ENCODE measurements around the gene PSMD9.
"Not testable (repeated sequence)": the region's sequence is repeated elsewhere in the genome, so short reads cannot be mapped to it uniquely, and the experiment has no call there.

Gene PSMD9

DNA sequence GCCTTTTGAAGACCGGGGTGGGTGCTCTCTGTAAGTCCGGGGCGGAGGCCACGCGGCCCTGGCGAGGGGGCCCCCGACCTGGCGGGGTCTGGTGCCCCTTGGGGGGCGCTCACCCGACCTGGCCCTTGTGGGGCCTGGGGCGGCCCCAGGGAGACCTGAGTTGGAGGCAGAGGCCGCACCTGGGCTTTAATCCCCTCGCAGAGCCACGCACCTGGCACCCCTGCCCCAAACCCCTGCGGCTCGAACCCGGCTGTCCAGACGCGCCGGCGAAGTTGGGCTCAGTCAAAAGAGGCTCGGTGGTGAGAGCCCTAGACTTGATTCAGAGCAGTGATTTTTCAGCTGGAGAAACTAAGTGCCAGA lies 30.1 kb downstream of the PSMD9 start:
- Mint-ChIP-seq H3K36me3 (ENCODE audit: insufficient read depth) (peaks cover 29% of the 10 kb centered on the region), H3K27ac (peak overlapping the region; percentile 86 to 95), H3K4me3 (peak overlapping the region; percentile 70 to 87)

GRCh38 chr12:121921066-121921465 lies 32.5 kb downstream of the PSMD9 start:
- Mint-ChIP-seq H3K27me3 (no peaks in the 10 kb centered on the region), H3K36me3 (ENCODE audit: insufficient read depth) (peaks cover 13% of the 10 kb centered on the region), H3K9me3 (no peaks in the 10 kb centered on the region), H3K4me1 (ENCODE audit: low read depth in 2 of 2) (peaks cover 7 to 9% of the 10 kb centered on the region in 2 donors), H3K27ac (peak overlapping the region; percentile 33), H3K4me3 (no peak overlapping the region)
- ATAC-seq (replicated peaks) (no peak), DNase-seq (no peak)

More for the DNA sequence above, 30.1 kb downstream of the PSMD9 start:
- H3K27me3 Mint-ChIP-seq = no peaks in the 10 kb centered on the region
- peak; percentile 1 for ATAC-seq (replicated peaks)
- no peaks in the 10 kb centered on the region for H3K9me3 Mint-ChIP-seq
- DNase-seq = no peak
- H3K4me1 Mint-ChIP-seq (ENCODE audit: low read depth in 2 of 2) = peaks cover 7 to 9% of the 10 kb centered on the region in 2 donors

DNA sequence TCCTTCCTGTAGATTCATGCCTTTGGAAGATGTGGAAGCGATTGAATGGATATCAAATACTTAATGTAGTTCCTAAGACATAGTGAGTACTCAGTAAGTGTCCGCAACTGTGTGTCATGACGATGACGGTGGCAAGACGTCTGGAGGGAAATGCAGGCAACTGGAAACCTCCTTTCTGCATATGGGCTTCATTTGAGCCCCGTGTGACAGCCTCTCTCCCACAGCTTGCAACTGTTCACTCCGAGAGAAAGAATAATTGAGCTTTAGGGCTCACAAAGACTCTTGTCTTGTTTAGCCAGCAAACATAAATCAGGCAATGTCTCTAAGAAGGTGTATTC lies 36.7 kb downstream of the PSMD9 start:
- Mint-ChIP-seq H3K4me3 (no peak overlapping the region), H3K36me3 (ENCODE audit: insufficient read depth) (no peaks in the 10 kb centered on the region), H3K27ac (no peak overlapping the region), H3K27me3 (peaks cover 0 to 8% of the 10 kb centered on the region in 2 donors), H3K4me1 (ENCODE audit: low read depth in 2 of 2) (no peaks in the 10 kb centered on the region), H3K9me3 (no peaks in the 10 kb centered on the region)
- DNase-seq = no peak
- ATAC-seq (replicated peaks) = no peak

- Mint-ChIP-seq H3K4me1 (ENCODE audit: low read depth in 2 of 2) (no peaks in the 10 kb centered on the region), H3K4me3 (no peak overlapping the region), H3K9me3 (no peaks in the 10 kb centered on the region), H3K36me3 (ENCODE audit: insufficient read depth) (no peaks in the 10 kb centered on the region), H3K27ac (peak overlapping the region in 1 of 2 donors; percentile 42), H3K27me3 (peaks cover 0 to 8% of the 10 kb centered on the region in 2 donors)
- no peak for ATAC-seq (replicated peaks)
- no peak for DNase-seq
These were observed 38.5 kb downstream of the PSMD9 start for GRCh38 chr12:121926874-121927706.

DNA sequence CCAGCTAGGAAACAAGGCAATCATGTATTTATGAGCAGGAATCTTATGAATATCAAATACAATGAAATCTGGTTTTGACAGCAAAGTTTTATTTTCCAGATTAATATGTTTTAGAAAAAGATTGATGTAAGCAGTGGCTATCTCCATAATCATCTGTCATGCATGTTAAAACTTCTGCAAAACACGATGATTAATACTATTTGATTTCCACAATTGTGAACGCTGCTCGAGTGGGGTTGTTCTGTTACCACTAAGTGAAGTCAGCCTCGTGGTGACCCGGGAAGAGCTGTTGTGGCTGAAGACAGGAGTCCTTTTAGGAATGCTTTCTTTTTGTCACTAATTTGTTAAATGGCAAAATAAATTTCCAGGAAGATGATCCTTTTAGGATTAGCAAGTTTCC lies 39.2 kb downstream of the PSMD9 start:
- H3K4me1 Mint-ChIP-seq (ENCODE audit: low read depth in 2 of 2) = no peaks in the 10 kb centered on the region
- no peak for ATAC-seq (replicated peaks)
- no peak for DNase-seq
- H3K36me3 Mint-ChIP-seq (ENCODE audit: insufficient read depth) = no peaks in the 10 kb centered on the region
- no peaks in the 10 kb centered on the region for H3K9me3 Mint-ChIP-seq
- peaks cover 0 to 8% of the 10 kb centered on the region in 2 donors for H3K27me3 Mint-ChIP-seq
- no peak overlapping the region for H3K4me3 Mint-ChIP-seq
- peak overlapping the region in 1 of 2 donors; percentile 42 for H3K27ac Mint-ChIP-seq

- not testable (repeated sequence) for ATAC-seq (replicated peaks); H3K27ac Mint-ChIP-seq; H3K4me3 Mint-ChIP-seq; H3K27me3 Mint-ChIP-seq; DNase-seq; H3K36me3 Mint-ChIP-seq (ENCODE audit: insufficient read depth); H3K4me1 Mint-ChIP-seq (ENCODE audit: low read depth in 2 of 2); H3K9me3 Mint-ChIP-seq
These were observed 41.0 kb downstream of the PSMD9 start for GRCh38 chr12:121929545-121929944.

GRCh38 chr12:121930862-121931261 lies 42.3 kb downstream of the PSMD9 start:
- H3K27ac Mint-ChIP-seq = no peak overlapping the region
- no peak for DNase-seq
- no peak for ATAC-seq (replicated peaks)
- no peaks in the 10 kb centered on the region for H3K36me3 Mint-ChIP-seq (ENCODE audit: insufficient read depth)
- H3K4me3 Mint-ChIP-seq = no peak overlapping the region
- H3K27me3 Mint-ChIP-seq = peaks cover 0 to 8% of the 10 kb centered on the region in 2 donors
- no peaks in the 10 kb centered on the region for H3K4me1 Mint-ChIP-seq (ENCODE audit: low read depth in 2 of 2)
- H3K9me3 Mint-ChIP-seq = no peaks in the 10 kb centered on the region

DNA sequence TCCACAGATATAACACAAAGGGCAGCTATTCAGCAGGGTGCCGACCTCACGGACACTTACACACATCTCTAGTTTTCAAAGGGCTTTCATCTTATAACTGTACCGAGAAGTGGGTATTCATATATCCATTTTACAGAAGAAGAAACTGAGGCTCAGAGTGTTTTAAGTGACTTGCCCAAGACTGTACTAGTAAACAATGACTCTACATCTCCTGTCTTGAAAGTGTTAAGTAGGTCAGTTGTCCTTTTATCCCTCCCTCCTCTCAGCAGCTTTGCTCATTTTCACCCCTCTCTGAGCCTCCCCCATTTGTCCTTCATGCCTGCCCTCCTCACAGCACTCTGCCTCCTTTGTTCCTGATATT lies 43.6 kb downstream of the PSMD9 start:
- Mint-ChIP-seq H3K36me3 (ENCODE audit: insufficient read depth) (no peaks in the 10 kb centered on the region), H3K27ac (no peak overlapping the region), H3K4me1 (ENCODE audit: low read depth in 2 of 2) (peaks cover 0 to 1% of the 10 kb centered on the region in 2 donors), H3K27me3 (peaks cover 0 to 8% of the 10 kb centered on the region in 2 donors), H3K9me3 (no peaks in the 10 kb centered on the region), H3K4me3 (no peak overlapping the region)
- ATAC-seq (replicated peaks) = no peak
- no peak for DNase-seq

- Mint-ChIP-seq H3K36me3 (ENCODE audit: insufficient read depth) (no peaks in the 10 kb centered on the region), H3K27me3 (peaks cover 0 to 8% of the 10 kb centered on the region in 2 donors), H3K4me3 (no peak overlapping the region), H3K4me1 (ENCODE audit: low read depth in 2 of 2) (peaks cover 0 to 4% of the 10 kb centered on the region in 2 donors), H3K27ac (no peak overlapping the region), H3K9me3 (no peaks in the 10 kb centered on the region)
- ATAC-seq (replicated peaks) = no peak
- DNase-seq = no peak
These were observed 44.4 kb downstream of the PSMD9 start for GRCh38 chr12:121932914-121933521.

- Mint-ChIP-seq H3K9me3 (no peaks in the 10 kb centered on the region), H3K27me3 (peaks cover 0 to 8% of the 10 kb centered on the region in 2 donors), H3K4me1 (ENCODE audit: low read depth in 2 of 2) (peaks cover 0 to 4% of the 10 kb centered on the region in 2 donors), H3K4me3 (no peak overlapping the region), H3K36me3 (ENCODE audit: insufficient read depth) (no peaks in the 10 kb centered on the region), H3K27ac (no peak overlapping the region)
- no peak for DNase-seq
- no peak for ATAC-seq (replicated peaks)
These were observed 45.1 kb downstream of the PSMD9 start for GRCh38 chr12:121933522-121934308.

DNA sequence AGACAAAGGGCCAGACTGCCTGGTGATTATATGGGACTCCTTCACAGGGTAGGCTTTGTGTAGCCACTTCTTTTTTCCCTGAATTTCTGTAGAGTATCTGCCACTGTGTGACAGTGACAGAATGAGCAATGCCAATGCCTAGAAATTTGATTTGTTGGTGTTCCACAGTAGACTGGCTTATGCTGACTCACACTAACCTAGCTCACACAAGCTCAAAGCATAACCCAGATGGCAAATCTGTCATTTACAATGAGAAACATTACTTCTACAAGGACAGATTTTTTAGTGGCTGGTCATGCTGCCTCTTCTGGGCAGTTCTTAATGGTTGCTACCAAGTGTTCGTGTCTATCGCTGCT lies 45.7 kb downstream of the PSMD9 start:
- DNase-seq (no peak), ATAC-seq (replicated peaks) (no peak)
- Mint-ChIP-seq H3K27ac (no peak overlapping the region), H3K9me3 (no peaks in the 10 kb centered on the region), H3K4me3 (no peak overlapping the region), H3K36me3 (ENCODE audit: insufficient read depth) (no peaks in the 10 kb centered on the region), H3K4me1 (ENCODE audit: low read depth in 2 of 2) (peaks cover 0 to 4% of the 10 kb centered on the region in 2 donors), H3K27me3 (peaks cover 0 to 4% of the 10 kb centered on the region in 2 donors)

- H3K4me1 Mint-ChIP-seq (ENCODE audit: low read depth in 2 of 2) = peaks cover 0 to 4% of the 10 kb centered on the region in 2 donors
- H3K36me3 Mint-ChIP-seq (ENCODE audit: insufficient read depth) = no peaks in the 10 kb centered on the region
- no peaks in the 10 kb centered on the region for H3K27me3 Mint-ChIP-seq
- ATAC-seq (replicated peaks) (no peak), DNase-seq (no peak)
- no peak overlapping the region for H3K4me3 Mint-ChIP-seq
- H3K9me3 Mint-ChIP-seq = no peaks in the 10 kb centered on the region
- H3K27ac Mint-ChIP-seq = peak overlapping the region in 1 of 2 donors; percentile 6
These were observed 49.1 kb downstream of the PSMD9 start for GRCh38 chr12:121937654-121938053.

- Mint-ChIP-seq H3K9me3 (no peaks in the 10 kb centered on the region), H3K36me3 (ENCODE audit: insufficient read depth) (no peaks in the 10 kb centered on the region), H3K4me1 (ENCODE audit: low read depth in 2 of 2) (peaks cover 0 to 4% of the 10 kb centered on the region in 2 donors), H3K27me3 (no peaks in the 10 kb centered on the region), H3K4me3 (no peak overlapping the region), H3K27ac (no peak overlapping the region)
- no peak for ATAC-seq (replicated peaks)
- DNase-seq = no peak
These were observed 50.6 kb downstream of the PSMD9 start for GRCh38 chr12:121939186-121939585.

Measured in effector memory CD8-positive, alpha-beta T cell (primary cell).